GM12891 (cell line): Measurements from ENCODE around the gene FHIT.

Experiments
- POLR2A ChIP-seq: IDR thresholded peaks from 2 replicates; pipeline ENCODE4 v1.6.1; 2011; ENCODE audit warnings: low read depth, low read length, control low read depth
- POLR2AphosphoS5 ChIP-seq: IDR thresholded peaks from 2 replicates; pipeline ENCODE4 v1.6.1; 2011; ENCODE audit warnings: low read depth, low read length, control low read depth
- POU2F2 ChIP-seq: IDR thresholded peaks from 2 replicates; pipeline ENCODE4 v1.6.1; 2011; ENCODE audit warnings: low read depth, mild to moderate bottlenecking, control low read depth, low read length, moderate library complexity
- SPI1 ChIP-seq: IDR thresholded peaks from 2 replicates; pipeline ENCODE4 v1.6.1; 2011; ENCODE audit warnings: low read depth, low read length, control low read depth
- TAF1 ChIP-seq: IDR thresholded peaks from 2 replicates; pipeline ENCODE4 v1.6.1; 2011; ENCODE audit warnings: low read depth, low read length, control low read depth

- TF ChIP-seq POLR2A (no peak), TAF1 (no peak), POLR2AphosphoS5 (no peak), POU2F2 (no peak), SPI1 (no peak)
Measured at GRCh38 chr3:59854061-59854709, 1397.1 kb downstream of the FHIT start.
